OCI-M2 (cell line): ENCODE data around the gene GPC1.

ENCODE experiments used
- DNase-seq: peaks from one replicate; lab custom pipeline; 2025; ENCODE audit not compliant: unreplicated experiment; lab: John Stamatoyannopoulos, UW

The GPC1 gene

GRCh38 chr2:240455647-240456446, 20.4 kb downstream of the GPC1 start:
- DNase-seq: no peak

- no peak for DNase-seq
Measured at GRCh38 chr2:240456447-240457222, 21.2 kb downstream of the GPC1 start.

DNA sequence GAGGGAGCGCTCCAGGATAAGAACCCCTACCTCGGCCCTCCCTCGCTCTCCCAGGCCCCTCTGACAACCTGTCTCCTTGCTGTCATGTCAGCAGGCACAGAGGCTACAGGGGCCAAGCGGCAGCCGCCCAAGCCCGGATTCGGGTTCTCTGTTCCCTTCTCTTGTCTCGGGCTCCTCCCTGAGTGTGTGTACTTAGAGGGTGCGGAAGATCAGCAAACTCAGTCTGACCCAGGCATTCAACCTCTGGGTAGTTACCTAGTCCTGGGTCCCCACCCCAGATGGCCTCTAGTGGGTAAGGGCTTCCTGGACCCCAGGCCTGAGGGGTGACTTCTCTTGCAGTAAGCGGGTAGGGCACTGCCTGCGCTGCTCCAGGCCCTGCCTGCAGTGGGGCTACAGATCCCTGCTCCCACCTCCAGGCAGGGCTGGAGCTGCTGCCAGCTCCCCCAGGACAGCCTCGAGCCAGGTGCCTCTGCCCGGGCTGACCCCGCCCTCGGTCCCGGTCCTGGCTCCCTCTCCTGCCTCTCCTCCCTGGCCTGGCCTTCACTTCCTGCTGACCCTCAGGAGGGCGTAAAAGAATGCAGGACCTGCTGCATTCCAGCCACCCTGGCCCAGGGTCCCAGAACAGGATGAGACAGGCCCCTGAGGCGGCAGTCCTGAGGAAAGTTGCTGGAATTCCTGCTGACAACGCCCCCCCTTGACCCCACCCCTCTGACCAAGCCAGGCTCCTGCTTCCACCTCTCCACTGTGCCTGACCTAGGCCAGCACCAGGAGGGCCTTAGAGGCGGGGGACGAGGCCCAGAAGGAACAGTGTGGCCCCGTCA, 22.0 kb downstream of the GPC1 start:
- DNase-seq: no peak

DNA sequence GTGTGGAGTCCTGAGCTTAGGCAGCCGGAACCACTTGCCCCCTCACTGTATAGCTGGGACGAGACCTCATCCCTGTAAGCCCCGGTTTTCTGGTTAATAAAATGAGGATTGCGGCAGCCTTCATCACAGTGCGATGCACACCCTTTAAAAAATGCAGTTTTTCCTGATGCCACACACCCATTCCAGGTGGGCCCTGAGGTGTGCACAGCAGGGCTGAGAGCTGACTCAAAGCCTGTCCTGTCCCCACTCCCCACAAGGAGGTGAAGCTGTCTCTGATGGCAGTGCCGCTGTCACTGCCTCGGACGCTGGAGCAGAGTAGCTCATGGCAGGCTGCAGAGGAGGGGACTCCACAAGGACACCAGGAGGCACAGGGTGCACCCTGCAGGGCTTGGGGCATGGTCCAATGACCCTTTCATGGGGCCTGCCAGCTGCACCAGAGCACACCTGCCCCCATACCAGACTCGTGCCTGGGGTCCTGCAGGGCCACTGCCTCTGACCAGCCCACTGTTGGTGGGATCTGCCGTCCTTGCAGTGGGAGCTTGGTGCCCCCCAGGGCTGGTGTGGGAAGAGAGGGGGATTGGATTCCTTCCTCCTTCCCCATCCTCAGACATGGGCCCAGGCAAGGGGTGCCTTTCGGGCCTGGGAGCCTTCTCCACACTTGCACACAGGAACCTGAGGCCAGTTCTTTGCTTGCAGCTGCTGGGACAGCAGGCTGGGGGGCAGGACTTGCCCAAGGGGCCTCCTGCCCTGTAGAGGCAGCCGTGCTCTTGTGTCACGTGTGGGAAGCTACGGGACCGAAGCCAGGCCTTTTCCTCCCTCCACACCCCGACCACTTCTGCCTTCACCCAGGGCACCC, 22.8 kb downstream of the GPC1 start:
- DNase-seq: no peak

DNA sequence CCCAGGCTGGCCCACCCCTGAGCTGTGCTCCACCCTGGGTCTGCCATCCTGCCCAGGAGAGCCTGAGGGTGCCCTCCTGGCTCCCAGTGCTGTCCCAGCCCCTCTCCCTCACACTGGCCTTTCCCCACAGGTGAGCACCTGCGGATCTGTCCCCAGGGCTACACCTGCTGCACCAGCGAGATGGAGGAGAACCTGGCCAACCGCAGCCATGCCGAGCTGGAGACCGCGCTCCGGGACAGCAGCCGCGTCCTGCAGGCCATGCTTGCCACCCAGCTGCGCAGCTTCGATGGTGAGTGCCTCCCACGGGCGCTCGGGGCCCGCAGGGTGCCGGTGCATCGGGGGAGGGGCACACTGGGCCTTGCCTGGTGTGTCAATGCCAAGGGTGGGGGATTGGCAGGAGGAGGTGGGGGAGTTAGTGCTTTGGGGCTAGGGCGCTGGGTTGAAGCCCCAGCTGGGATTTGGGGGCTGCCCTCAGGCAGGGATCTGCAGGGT, 23.5 kb downstream of the GPC1 start:
- no peak for DNase-seq

DNA sequence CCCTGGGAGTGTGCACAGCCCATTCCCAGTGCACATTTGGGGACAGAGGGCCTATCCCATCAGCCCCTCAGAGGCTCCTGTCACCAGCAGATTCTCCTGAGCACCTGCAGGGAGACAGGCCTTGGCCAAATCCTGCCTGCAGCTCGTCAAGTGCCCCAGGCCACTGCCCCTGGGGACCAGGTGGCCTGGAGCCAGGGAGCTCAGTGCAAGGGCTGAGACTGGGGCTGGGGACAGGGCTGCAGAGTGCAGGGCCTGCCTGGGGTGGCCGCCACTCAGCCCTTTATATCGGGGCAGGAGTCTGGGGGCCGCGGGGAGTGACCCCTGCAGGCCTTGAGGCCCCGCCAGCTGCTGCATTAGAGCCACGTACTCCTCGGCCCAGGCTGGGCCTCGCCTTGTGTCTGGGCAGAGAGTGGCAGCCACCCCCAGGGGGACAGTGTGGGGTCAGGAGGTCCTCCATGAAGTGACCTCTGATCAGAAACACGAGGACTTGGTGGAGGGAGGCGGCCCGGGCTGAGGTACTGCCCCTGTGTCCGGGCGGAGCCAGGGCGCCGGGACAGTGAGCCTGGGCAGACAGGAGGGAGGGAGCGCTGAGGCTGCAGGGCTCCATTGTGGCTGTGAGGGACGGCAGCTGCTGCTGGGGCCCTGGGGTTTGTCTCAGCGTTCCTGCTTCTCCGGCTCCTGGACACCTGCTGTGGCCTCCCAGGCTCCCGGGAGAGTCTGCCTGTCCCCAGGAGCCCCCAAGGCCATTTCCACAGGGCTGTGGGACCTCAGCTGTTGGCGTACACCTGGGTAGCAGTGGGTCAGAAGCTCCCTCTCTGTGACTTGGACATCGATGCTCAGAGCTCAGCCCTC, 24.2 kb downstream of the GPC1 start:
- no peak for DNase-seq

GRCh38 chr2:240460253-240460711, 24.8 kb downstream of the GPC1 start:
- DNase-seq: no peak

GRCh38 chr2:240460781-240461431, 25.4 kb downstream of the GPC1 start:
- no peak for DNase-seq

GRCh38 chr2:240461471-240462072, 26.1 kb downstream of the GPC1 start:
- no peak for DNase-seq

DNA sequence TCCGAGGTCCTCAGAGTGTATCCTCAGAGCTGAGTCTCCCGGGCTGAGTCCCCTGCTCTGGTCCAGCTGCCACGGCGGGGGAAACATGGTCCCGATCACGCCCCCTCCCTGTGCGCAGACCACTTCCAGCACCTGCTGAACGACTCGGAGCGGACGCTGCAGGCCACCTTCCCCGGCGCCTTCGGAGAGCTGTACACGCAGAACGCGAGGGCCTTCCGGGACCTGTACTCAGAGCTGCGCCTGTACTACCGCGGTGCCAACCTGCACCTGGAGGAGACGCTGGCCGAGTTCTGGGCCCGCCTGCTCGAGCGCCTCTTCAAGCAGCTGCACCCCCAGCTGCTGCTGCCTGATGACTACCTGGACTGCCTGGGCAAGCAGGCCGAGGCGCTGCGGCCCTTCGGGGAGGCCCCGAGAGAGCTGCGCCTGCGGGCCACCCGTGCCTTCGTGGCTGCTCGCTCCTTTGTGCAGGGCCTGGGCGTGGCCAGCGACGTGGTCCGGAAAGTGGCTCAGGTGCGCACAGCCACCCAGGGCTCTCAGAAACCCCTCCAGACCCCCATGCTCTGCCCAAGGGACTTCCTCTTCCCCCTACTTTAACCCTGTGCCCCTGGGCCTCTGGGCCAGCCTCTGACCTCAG, 26.7 kb downstream of the GPC1 start:
- DNase-seq: no peak

- no peak for DNase-seq
Measured at GRCh38 chr2:240462707-240463273, 27.3 kb downstream of the GPC1 start.

DNA sequence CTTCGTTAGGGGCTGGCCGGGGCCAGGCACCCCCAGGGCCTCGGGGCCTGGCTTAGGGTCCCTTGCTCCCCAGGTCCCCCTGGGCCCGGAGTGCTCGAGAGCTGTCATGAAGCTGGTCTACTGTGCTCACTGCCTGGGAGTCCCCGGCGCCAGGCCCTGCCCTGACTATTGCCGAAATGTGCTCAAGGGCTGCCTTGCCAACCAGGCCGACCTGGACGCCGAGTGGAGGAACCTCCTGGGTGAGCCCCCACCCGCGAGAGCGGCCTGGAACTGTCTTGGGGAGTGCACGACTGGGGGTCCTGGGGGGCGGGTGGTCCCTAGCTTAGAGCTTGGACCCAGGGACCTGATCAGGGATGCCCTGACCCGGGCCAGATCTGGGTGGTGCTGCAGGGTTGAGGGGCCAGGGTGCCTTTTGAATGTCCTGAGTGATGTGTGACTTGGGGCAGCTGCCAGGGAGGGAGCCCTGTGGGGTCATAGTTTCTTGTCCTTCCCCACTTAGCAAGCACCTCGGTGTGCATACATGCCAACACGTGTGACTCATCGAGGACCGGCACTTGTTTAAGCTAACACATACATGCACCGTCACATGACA, 27.9 kb downstream of the GPC1 start:
- no peak for DNase-seq

- DNase-seq: no peak
Measured at GRCh38 chr2:240463866-240464481, 28.5 kb downstream of the GPC1 start.

- DNase-seq: no peak
Measured at GRCh38 chr2:240464514-240465241, 29.2 kb downstream of the GPC1 start.

DNA sequence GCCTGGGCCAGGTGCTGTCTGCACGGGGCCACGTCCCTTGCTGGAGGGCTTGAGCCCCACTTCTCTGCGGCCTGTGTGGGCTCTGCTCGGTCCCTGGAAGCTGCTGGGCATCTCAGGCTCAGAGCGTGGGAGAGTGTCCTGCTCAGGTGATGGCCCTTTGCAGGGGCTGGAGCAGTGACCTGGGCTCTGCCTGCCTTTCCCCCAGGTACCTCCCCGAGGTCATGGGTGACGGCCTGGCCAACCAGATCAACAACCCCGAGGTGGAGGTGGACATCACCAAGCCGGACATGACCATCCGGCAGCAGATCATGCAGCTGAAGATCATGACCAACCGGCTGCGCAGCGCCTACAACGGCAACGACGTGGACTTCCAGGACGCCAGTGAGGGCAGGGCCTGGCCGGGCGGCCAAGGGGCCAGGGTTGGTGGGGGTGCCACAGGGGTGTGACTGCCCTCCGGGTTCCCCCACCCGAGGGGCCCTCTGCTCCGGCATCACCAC, 29.9 kb downstream of the GPC1 start:
- DNase-seq: no peak
